ENCODE data around the gene RUVBL1.
"Not testable (repeated sequence)": the region's sequence is repeated elsewhere in the genome, so short reads cannot be mapped to it uniquely, and the experiment has no call there.

Gene RUVBL1

DNA sequence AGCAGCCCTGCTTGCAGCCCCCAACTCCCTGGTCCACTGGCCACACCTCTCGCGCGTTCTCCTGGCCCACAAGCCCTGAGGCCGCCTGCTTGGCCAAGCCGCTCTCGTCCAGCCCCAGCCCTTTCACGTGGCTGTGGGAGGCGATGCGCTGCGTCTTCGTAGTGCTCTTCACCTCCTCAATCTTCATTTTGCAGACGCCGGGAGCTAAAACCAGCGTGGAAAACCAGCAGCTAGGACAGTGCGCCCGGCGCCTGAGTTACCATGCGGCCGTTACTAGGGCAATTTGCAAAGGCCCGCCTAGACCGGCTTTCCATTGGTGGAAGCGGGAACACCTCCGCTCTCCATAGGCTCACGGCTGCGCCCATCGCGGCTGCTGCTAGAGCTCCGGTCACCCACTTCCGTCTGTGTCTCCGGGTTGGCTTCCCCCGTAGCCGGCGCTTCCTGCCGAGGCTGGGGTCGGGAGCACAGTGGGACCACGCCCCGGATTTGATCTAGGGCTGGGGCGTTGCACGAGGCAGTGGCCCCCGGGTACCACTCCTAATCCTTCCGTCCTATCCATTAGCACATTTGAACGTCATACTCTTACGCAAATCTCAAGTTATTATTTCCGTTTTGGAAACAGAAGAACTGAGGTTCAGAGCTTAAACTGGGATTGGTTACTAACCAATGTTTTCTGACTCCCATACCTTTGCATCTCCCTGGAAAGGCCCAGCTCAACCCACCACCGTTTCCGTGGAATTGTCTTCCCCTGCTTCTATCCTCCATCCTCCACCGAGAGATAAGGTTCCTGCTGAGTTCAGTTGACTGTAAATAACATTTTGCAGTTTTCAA is at the start of gene RUVBL1:
TSS of gene RUVBL1 (minus strand) at position 275 of the 831 bp plus-strand sequence. CDS start at position 187, 88 bp downstream.
- peak; percentile 97 for DNase-seq

DNA sequence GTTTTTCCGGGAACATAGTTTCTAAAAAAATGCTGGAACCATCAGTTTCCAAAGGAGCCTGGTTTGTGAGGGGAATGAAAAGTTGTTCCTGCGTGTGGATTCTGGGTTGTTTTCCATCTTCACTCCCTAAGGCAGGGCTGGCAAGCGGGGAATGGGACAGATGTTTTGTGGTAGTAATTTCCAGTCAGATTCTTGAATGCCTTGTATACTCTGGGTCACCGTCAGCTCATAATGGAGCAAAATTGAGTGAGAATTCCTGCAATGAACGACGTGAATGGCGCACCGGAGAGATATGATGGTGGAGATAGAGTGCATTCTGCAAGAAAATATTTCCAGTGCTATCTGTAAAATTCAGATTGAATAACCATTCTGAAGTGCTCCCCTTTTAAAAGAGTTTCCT is 49.6 kb upstream of the RUVBL1 start:
- no peak for DNase-seq

DNA sequence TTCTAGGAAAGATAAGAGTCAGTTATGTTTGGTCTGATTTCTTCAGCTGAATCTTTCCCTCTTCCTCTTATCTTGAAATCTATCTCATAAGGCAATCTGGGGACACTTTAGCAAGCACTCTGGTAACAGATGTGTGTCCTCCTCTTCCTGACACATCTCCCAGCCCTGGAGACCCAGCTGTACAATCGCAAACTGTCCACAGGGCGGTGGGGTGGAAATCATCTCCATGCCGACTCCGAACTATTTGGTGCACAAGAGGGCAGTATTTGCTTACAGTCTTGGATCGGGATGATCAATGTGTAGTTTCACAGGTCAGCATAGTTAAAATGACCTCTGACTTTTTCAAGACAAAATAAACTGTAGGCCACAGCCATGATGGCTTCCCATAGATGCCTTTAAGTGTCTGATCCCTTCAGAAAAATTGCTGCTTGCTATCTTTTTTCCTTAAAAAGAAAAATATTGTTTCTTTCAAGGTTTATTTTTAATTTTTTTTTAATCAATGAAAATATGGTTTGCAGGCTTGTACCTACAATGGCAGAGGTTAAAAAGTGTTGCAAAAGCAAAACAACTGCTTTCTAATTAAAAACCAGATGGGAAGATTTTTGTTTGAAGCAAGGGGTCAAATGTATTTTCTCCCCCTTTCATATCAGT is 47.4 kb upstream of the RUVBL1 start:
- peak; percentile 27 for DNase-seq

DNA sequence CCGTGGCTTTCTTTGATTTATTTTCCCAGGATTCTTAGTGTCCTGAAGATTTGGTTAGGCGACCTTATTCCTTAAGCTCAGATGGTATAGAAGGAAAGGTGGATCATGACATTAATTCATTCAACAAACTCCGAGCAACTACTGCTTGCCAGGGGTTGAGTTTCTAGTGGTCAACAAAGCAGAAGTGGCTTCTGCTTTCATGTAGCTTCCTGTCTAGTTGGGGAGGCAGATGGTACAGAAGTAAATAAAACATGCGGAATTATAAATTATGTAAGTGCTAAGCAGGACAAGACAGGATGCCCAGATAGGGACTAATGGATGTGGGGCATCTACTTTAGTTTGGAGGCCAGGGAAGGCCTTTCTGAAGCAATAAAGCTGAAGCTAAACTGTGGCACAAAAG is 45.2 kb upstream of the RUVBL1 start:
- no peak for DNase-seq

DNA sequence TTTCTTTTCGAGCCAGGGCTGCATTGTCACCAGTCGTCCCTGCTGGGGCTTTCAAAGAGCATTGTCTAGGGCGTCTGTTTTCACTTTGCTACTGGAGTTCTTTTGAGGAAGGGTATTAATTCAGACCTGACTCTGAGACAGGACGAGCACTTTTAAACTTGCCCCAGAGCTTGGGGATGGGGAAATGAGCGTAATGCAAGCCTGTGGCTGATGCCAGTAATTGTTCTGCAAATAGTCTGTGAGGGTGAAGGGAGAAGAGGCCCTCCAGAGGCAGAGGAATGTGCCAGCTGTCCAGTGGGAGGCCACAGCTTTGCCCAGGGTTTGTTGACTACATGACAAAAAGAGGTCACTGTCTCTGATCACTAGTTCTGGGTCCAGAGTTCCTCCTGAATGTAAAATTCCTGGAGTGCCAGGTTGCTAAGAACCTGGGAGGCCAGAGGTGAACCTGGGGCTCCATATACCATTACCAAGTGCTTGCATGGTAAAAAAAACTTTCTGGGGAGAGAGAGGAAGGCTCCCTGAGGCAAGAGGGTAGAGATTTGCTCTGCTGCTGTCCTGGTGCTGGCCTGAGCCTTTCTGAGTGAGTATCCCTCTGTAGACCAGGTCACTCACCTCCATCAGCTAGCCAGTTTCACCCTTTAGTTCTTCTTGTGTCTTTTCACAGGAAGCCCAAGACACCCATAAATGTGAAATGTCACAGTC is 44.5 kb upstream of the RUVBL1 start:
- no peak for DNase-seq

DNA sequence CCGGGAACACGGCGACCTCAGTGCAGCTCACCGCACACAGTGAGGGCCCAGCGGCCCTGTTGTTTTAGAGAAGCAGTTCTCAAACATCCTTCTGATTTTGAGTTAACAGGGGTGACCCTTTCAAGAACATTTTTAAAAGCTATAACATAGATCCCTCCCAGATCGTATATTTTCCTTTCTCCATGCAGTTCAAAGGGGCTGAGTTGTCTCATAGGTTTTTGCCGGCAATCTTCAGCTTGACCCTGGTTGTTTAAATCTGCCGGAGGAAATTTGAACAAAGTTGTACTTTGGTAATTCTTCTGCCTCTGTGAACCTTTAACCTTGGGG is 44.0 kb upstream of the RUVBL1 start:
- DNase-seq, result no peak

DNA sequence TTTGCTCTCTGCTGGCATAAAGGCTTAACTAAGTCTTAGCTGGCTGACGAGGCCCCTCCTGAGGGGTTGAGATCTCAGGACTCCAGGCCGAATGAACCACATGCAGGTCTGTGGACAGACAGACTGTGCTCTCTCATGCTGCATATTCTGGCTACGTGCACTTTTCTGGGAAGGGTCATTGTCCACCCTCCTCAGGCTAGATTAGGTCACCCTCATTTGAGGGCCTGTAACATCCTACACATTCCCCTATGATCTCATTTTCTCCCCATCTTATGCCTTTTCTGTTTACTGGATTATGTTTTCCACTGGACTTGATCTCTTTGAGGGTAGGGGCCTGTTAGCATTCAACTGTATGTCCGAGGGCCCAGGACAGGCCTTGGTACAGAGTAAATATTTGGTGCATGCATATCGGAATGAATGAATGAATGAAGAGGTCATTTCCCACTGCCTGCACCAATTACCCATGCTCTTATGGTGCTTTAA is 43.4 kb upstream of the RUVBL1 start:
- no peak for DNase-seq

DNA sequence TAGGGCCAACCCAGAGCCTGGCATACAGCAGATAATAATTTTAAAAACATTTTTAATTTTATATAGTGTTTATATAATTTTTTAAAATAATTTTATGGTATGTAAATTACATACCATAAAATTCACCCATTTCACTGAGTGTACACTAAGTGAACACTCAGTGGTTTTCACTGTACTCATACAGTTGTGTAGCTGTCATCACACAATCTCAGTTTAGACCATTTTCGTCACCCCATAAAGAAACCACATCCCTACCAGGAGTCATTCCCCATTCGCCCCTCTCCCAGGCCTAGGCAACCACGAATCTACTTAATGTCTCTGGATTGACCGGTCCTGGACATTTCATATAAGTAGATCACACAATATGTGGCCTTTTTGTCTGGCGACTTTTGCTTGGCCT is 39.8 kb upstream of the RUVBL1 start:
- DNase-seq, result no peak

DNA sequence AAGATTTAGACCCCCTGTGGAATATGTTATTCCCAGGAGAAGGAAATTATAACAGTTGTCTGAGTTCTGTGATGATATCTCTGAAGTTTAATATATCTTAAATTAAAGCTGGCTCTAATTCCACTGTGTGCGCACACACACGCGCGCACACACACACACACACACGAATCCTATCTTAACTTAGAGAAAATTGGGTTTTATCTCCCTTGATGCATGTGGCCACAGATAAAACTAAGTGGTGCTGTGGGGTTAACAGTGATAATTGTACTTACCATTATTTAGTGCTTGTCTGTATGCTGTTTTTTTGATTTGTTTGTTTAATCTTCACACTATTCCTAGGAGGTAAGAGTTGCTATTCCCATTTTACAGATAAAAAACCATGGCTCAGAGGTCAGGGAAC is 37.0 kb upstream of the RUVBL1 start:
- DNase-seq, result no peak

DNA sequence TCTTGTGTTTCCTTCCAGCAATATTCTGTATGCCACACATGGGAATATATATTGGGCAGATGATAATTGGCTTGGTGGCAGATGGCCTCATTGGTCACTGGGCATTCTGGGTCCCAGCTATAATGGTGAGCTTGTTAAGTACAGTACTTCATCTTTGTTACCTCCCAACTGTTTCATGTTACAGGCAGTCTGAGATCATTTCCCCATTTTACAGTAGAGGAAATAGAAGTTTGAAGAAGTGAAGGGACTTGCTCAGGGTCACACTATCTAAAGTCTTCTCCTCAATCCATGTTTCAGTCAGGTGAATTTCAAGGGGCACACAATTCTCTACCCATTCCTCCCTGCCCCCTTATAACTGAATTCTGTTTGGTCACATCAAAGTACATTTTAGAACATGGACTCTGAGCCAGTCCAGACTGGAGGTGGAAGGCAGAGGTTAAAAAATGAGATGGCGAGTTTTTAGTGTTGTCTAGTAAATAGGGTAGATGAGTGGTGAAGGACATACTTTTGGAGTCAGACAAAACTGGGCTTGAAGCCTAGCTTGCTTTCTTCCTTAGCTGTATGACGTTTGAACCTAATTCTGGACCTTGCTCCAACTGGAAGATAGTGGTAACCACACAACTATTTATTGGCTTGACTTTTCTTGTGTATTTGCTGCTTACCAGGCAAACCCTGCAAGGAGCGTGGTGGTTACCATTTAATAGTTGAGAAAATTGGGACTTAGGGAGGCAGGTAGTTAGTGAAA is 32.2 kb upstream of the RUVBL1 start:
- DNase-seq, result no peak

DNA sequence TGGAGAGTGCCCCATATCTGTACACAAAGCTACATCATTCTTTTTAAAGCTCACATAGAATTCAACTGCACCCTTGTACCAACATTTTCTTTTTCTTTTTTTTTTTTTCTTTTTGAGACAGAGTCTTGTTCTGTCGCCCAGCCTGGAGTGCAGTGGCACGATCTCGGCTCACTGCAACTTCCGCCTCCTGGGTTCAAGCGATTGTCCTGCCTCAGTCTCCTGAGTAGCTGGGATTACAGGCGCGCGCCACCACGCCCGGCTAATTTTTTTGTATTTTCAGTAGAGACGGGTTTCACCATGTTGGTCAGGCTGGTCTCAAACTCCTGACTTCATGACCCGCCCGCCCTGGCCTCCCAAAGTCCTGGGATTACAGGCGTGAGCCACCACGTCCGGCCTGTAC is 30.7 kb upstream of the RUVBL1 start:
- DNase-seq, result not testable (repeated sequence)

DNA sequence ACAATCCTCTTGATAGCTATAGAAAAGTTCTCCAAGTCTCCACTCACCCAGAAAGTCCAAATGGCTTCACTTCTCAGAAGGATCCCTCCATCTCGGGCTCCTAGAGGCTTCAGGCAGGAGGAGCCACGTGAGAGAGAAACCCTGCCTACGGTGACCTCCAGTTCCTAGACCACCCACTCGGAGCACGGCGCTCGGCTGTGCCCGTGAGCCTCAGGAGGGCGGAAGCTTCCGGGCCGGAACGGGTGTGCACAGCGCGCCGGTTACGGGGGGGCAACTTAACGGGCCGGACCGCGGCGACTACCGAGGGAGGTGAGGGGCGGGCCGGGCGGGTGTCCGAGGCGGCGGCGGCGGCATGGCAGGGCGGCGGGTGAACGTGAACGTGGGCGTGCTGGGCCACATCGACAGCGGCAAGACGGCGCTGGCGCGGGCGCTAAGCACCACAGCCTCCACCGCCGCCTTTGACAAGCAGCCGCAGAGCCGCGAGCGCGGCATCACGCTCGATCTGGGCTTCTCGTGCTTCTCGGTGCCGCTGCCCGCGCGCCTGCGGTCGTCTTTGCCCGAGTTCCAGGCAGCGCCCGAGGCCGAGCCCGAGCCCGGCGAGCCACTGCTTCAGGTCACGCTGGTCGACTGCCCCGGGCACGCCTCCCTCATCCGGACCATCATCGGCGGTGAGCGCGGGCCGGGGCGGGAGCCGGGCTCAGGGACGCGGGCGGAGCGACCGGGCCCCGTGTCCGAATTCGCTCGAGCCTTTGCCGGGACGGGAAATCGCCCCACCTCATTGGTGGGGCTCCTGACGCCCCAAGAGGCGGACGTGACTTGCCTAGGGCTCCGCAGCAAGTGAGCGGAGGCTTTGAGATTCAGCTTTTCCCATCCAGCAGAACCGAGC is 29.8 kb upstream of the RUVBL1 start, which contains the start of gene EEFSEC:
TSS of gene EEFSEC (plus strand) at position 326 of the 886 bp plus-strand sequence. CDS start at position 353, 27 bp downstream.
- peak; percentile 51 for DNase-seq

DNA sequence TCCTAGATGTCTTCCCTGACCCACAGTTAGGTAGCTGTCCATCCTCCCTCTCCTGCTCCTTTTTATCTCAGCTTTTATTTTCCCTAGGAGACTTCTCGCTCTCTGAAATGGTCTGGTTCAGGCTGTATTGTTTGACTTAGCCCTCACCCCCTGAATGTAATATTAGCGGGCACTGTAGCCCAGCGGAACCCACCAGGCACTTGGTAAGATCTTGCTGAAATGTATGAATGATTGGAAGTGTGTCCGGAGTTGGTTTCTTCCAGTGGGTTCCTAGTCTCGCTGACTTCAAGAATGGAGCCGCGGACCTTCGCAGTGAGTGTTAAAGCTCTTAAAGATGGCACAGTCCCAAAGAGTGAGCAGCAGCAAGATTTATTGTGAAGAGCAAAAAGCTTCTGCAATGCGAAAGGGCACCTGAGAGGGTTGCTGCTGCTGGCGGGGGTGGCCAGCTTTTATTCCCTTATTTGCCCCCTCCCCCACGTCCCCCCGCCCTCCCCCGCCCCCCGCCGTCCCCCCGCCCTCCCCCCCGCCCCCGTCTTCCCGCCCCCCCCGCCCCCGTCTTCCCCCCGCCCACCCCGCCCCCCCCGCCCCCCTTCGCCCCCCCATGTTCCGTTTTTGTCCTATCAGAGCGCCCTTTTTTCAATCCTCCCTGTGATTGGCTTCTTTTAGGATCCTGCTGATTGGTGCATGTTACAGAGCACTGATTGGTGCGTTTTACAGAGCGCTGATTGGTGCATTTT is 29.0 kb upstream of the RUVBL1 start:
- peak; percentile 51 for DNase-seq

DNA sequence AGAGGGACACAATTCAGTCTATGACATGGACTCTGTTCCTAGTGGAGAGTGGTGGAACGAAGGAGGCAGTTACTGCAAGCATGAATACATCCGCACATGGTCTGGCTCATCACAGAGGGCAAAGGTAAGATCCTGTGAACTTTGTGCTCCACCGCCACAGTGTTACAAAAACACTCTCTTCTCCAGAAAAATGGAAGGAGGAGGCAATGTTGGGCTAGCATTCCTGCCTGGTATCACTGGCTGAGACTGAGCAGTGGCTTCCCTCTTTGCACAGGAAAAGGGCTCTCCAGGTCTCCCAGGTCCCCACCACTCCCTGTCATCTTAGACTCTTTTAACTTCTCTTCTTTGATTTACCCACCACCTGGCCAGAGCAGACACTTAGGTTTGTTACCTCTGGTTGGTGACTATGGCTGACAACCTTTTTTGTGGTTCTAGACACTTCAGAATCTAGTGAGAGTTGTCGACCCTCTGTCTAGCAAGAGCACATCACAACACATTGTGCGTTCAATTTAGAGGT is 28.2 kb upstream of the RUVBL1 start:
- DNase-seq, result no peak

DNA sequence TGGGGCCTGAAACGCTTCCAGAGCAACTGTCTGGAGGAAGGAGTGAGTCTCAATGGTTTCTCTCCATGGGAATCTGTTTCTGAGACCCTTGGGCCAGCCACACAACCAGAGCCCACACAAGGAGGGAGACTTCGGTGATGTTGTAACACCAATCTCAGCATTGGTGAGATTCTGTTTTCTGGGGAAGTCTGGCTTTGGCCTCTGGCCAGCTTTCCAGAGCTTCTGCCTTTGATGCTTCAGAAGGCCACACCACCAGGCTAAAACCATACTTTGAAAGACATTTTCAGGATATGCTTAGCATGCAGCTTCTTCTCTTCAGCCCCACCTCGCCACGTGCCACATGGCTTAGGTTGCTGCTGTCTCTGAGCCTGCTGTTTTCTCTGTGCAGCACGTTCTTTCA is 26.0 kb upstream of the RUVBL1 start:
- no peak for DNase-seq

DNA sequence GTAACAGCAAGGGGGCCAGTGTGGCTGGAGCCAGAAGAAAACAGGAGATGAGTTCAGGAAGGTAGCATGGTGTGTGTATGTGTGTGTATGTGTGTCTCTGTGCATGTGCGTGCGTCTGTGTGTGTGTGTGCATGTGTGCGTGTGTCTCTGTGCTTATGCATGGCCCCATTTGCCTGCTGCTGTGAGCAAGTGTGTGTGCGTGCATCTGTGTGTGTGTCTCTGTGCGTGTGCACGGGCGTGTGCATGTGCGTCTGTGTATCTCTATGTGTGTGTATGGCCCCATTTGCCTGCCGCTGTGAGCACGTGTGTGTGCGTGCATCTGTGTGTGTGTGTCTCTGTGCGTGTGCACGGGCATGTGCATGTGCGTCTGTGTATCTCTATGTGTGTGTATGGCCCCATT is 22.6 kb upstream of the RUVBL1 start:
- no peak for DNase-seq

DNA sequence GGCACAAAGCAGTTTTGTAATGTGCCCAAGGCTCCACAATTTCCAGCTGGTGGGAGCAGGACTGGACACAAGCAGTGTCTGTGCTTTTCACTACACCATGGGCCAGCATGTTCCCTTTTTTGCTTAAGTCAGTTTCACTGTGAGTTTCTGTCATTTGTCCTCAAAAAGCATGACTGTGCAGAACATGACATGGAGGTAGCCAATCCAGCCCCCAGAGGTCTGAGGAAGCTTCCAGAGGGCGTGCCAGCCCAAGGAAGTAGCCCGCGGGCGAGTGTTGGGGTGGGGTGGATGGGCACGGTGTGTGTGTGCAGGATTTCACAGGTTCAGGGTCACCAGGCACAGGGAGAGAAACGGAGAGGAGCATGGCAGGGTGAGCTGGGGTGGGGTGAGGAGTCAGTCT is 21.7 kb upstream of the RUVBL1 start:
- DNase-seq, result no peak

DNA sequence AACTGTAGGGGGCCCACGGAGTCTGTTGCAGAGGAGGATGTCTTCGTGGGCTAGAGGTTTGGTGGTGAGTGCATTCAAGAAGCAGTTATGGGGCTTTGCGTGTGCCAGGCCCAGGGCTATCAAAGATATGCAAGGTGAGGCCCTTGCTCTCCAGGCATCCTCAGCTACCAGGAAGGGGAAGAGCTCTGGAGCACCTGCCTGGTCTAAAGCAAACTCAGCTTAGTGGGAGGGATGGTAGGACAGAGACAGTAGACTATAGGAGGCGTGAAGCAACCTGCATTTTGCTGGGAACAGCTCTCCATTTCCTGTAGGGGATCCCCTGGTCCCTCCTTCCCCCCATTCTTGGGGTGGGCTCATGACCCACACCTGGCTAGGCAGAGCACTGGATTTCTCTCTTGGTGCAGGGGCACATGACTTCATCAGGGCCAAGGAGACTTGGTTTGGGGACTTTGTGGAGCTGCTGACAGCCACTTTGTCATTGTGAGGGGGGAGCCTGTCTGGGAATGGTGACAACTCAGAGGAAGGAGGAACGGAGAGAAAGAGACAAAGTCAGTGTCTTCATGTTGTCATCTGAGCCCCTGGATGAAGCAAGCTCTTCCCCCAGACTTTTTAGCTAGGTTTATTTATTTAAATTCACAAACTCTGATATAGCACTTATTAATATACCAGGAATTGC is 21.0 kb upstream of the RUVBL1 start:
- no peak for DNase-seq

DNA sequence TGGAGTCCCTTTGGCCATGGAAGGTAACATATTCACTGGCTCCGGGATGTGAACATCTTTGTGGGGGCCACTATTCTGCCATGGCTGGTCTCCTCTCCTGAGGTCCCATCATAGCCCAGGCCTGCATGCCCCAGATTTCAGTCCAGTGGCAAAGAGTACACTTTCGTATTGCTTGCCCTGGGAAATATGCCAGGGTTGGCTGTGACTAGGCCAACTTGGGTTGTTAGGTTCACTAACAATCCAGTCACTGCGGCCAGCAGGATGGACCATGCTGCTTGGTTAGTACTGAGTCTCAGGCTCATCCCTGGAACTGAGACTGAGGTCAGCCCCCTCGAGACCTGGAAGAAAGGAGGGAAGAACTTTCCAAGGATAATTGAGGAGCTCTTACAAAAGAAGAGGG is 19.9 kb upstream of the RUVBL1 start:
- no peak for DNase-seq

DNA sequence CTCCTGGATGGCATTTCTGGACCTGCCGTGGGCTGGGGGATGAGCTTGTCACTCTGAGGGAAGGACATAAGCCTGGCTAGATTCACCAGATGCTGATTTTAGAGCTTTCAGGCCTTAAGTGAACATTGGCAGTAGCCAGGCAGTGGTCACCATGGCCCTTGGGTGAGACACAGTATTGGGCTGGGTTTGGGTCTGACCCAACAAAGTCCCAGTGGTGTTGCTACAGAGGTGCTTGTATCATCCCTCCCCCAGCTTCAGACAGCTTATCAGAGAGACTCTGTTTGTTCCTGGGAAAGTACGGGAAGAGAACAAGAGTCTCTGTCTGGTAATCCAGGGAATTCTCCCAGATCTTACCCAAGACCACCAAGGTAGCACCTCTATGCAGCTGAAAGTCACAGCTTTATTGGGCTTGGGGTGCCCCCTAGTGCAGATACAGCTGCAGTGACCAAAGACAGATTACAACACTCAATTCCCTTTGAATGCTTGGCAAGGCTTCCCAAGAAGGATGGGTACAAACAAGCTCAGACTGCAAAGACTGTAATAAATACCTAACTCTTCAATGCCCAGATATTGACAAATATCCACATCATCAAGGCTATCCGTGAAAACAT is 9.8 kb upstream of the RUVBL1 start:
- DNase-seq, result no peak
